CD14-positive monocyte (primary cell): ENCODE measurements around the gene EIF2S1. TPM values are rescaled to one million over a fixed set of nuclear protein-coding genes. Genes with fewer than 3 reads are reported as not detected.

ENCODE experiments used
- DNase-seq, 3 donors: peaks; one replicate each; pipeline ENCODE4 v3.0.0-alpha.2; 2011 to 2022
- H2AFZ ChIP-seq: 2 replicates; pipeline ENCODE4 v1.6.0; 2012; ENCODE audit warnings: mild to moderate bottlenecking, low read depth, low read length, inconsistent platforms; ENCODE audit not compliant: insufficient read depth, poor library complexity, severe bottlenecking
- H3K27ac ChIP-seq, 2 donors: 1 replicate in 1 of 2; 2 replicates in 1 of 2; pipeline ENCODE4 v1.5.1; 2012 to 2013; ENCODE audit warnings: low read length in 2 of 2, control low read depth in 1 of 2, inconsistent platforms in 1 of 2, low read depth in 1 of 2, mild to moderate bottlenecking in 1 of 2
- H3K27me3 ChIP-seq, 2 donors: one replicate each; pipeline versions ENCODE4 v1.6.0 to v1.6.1; 2011 to 2013; ENCODE audit warnings: low read length in 2 of 2; ENCODE audit not compliant: control insufficient read depth in 2 of 2, insufficient read depth in 2 of 2
- H3K36me3 ChIP-seq, 2 donors: replicated peaks in 1 of 2; 1 replicate in 1 of 2; 2 replicates in 1 of 2; pipeline versions ENCODE4 v1.5.1 to v1.6.1; 2012 to 2013; ENCODE audit warnings: low read length in 2 of 2, control low read depth in 1 of 2, inconsistent platforms in 1 of 2, mild to moderate bottlenecking in 1 of 2; ENCODE audit not compliant: insufficient read depth in 2 of 2, control insufficient read depth in 1 of 2
- H3K4me1 ChIP-seq, 2 donors: 1 replicate in 1 of 2; 2 replicates in 1 of 2; pipeline versions ENCODE4 v1.5.1 to v1.6.1; 2012 to 2013; ENCODE audit warnings: low read length in 2 of 2, control low read depth in 1 of 2, inconsistent platforms in 1 of 2, mild to moderate bottlenecking in 1 of 2, moderate library complexity in 1 of 2; ENCODE audit not compliant: insufficient read depth in 2 of 2, control insufficient read depth in 1 of 2
- H3K4me2 ChIP-seq: replicated peaks from 2 replicates; pipeline ENCODE3; 2012; ENCODE audit warnings: low read length, moderate library complexity, mild to moderate bottlenecking; ENCODE audit not compliant: poor library complexity, severe bottlenecking; ENCODE audit errors: extremely low read depth
- H3K4me3 ChIP-seq, 3 experiments: fragments of 200-600 bp in 1 of 3; sonication (generic) in 1 of 3; replicated peaks in 1 of 3; 1 replicate in 2 of 3; 2 replicates in 1 of 3; pipeline ENCODE4 v1.5.1; 2011 to 2013; ENCODE audit warnings: low read length in 3 of 3, mild to moderate bottlenecking in 3 of 3, control low read depth in 2 of 3, low read depth in 2 of 3, inconsistent platforms in 1 of 3, moderate library complexity in 1 of 3
- H3K79me2 ChIP-seq: 2 replicates; pipeline ENCODE4 v1.6.0; 2012; ENCODE audit warnings: mild to moderate bottlenecking, control low read depth, inconsistent platforms, low read length, moderate library complexity; ENCODE audit not compliant: insufficient read depth
- H3K9ac ChIP-seq: 2 replicates; pipeline ENCODE4 v1.6.0; 2017; ENCODE audit warnings: low read length, mild to moderate bottlenecking; ENCODE audit not compliant: insufficient read depth, poor library complexity, severe bottlenecking
- H3K9me3 ChIP-seq, 2 donors: replicated peaks in 1 of 2; 1 replicate in 1 of 2; 2 replicates in 1 of 2; pipeline versions ENCODE4 v1.5.1 to v1.6.1; 2012 to 2013; ENCODE audit warnings: low read length in 2 of 2, control low read depth in 1 of 2; ENCODE audit not compliant: control insufficient read depth in 1 of 2, insufficient read depth in 1 of 2
- H4K20me1 ChIP-seq: 2 replicates; pipeline ENCODE4 v1.6.0; 2012; ENCODE audit warnings: mild to moderate bottlenecking, low read length, control low read depth, moderate library complexity; ENCODE audit not compliant: insufficient read depth
- H3K27ac Mint-ChIP-seq, 7 donors: one replicate each; pipeline ENCODE4 v1.8.0; 2020; ENCODE audit warnings: mild to moderate bottlenecking in 7 of 7, mixed read lengths in 7 of 7, moderate library complexity in 6 of 7, inconsistent platforms in 2 of 7
- H3K27me3 Mint-ChIP-seq, 3 donors: one replicate each; pipeline ENCODE4 v1.8.0; 2021 to 2022; ENCODE audit warnings: low read depth in 3 of 3, mild to moderate bottlenecking in 3 of 3, mixed read lengths in 3 of 3, moderate library complexity in 3 of 3, inconsistent platforms in 1 of 3
- H3K36me3 Mint-ChIP-seq, 2 donors: one replicate each; pipeline ENCODE4 v1.8.0; 2020; ENCODE audit warnings: mixed read lengths in 2 of 2, inconsistent platforms in 1 of 2, mild to moderate bottlenecking in 1 of 2
- H3K4me1 Mint-ChIP-seq: one replicate; pipeline ENCODE4 v1.8.0; 2020; ENCODE audit warnings: mild to moderate bottlenecking, mixed read lengths
- H3K4me3 Mint-ChIP-seq, 2 donors: one replicate each; pipeline ENCODE4 v1.8.0; 2020; ENCODE audit warnings: mild to moderate bottlenecking in 2 of 2, mixed read lengths in 2 of 2, moderate library complexity in 1 of 2
- H3K9me3 Mint-ChIP-seq, 7 donors: one replicate each; pipeline ENCODE4 v1.8.0; 2020 to 2022; ENCODE audit warnings: mixed read lengths in 7 of 7, mild to moderate bottlenecking in 6 of 7, moderate library complexity in 6 of 7, inconsistent platforms in 2 of 7
- CTCF ChIP-seq: fragments of 200-600 bp; IDR thresholded peaks from one replicate; pipeline ENCODE4 v1.8.0; 2022; ENCODE audit warnings: antibody characterized with exemption, mild to moderate bottlenecking
- WGBS: methylation state at CpG from one replicate; pipeline ENCODE4 v1.1.5; 2013; ENCODE audit warnings: missing lambda C conversion rate; ENCODE audit not compliant: insufficient coverage; 5-methylcytosine and 5-hydroxymethylcytosine counted together
- intact Hi-C, 2 donors: fragments of 100-400 bp; cut with micrococcal nuclease; formaldehyde crosslinking; loops; one replicate each; pipeline versions ENCODE4 v1.15.0 to v1.15.1; 2023
- polyA plus RNA-seq, 3 donors: library from polyadenylated mRNA; depleted of rRNA in 1 of 3; unstranded in 2 of 3; stranded (reverse) in 1 of 3; fragments of 300-500 nt in 2 of 3; fragments of >200 nt in 1 of 3; fragmentation: Illumina TruSeq in 2 of 3; gene quantifications; 1 replicate in 2 of 3; 2 replicates in 1 of 3; pipeline ENCODE4 v1.2.3, GENCODE V29; 2012 to 2021

The EIF2S1 gene
- polyA plus RNA-seq, 3 donors, result 21.9 to 111 (median 110) TPM

- Mint-ChIP-seq H3K9me3 (peaks cover 0 to 1% (median 0%) of the 10 kb centered on the region in 7 donors), H3K27me3 (peaks cover 3 to 11% (median 10%) of the 10 kb centered on the region in 3 donors), H3K36me3 (no peaks in the 10 kb centered on the region), H3K4me1 (no peaks in the 10 kb centered on the region), H3K27ac (no peak overlapping the region), H3K4me3 (no peak overlapping the region)
- no peaks in the 10 kb centered on the region for H3K4me1 ChIP-seq
- H3K9me3 ChIP-seq, result no peaks in the 10 kb centered on the region
- H3K27ac ChIP-seq, result no peak overlapping the region
- TF ChIP-seq CTCF, result no peak
- no peaks in the 10 kb centered on the region for H3K79me2 ChIP-seq
- no peak overlapping the region for H3K9ac ChIP-seq
- no peak overlapping the region for H3K4me2 ChIP-seq
- H4K20me1 ChIP-seq, result no peaks in the 10 kb centered on the region
- H3K4me3 ChIP-seq, result no peak overlapping the region
- 90% methylated on average over 2 of the region's 2 CpGs for WGBS
- H2AFZ ChIP-seq, result no peak overlapping the region
- no peak for DNase-seq
- no peaks in the 10 kb centered on the region for H3K36me3 ChIP-seq
- intact Hi-C loops, result no loop called here
- H3K27me3 ChIP-seq, result no peaks in the 10 kb centered on the region
Observed at GRCh38 chr14:67396381-67396970, 36.3 kb downstream of the EIF2S1 start.

- Histone ChIP-seq H3K9me3 (no peaks in the 10 kb centered on the region), H3K9ac (no peak overlapping the region), H3K36me3 (no peaks in the 10 kb centered on the region), H3K4me2 (no peak overlapping the region), H3K79me2 (no peaks in the 10 kb centered on the region), H3K27ac (no peak overlapping the region), H3K4me3 (no peak overlapping the region), H4K20me1 (no peaks in the 10 kb centered on the region), H3K4me1 (no peaks in the 10 kb centered on the region), H3K27me3 (no peaks in the 10 kb centered on the region), H2AFZ (no peak overlapping the region)
- no peak overlapping the region for H3K4me3 Mint-ChIP-seq
- no peak for DNase-seq
- TF ChIP-seq CTCF, result no peak
- no peaks in the 10 kb centered on the region for H3K36me3 Mint-ChIP-seq
- intact Hi-C loops, result no loop called here
- 94% methylated on average over 8 of the region's 9 CpGs for WGBS
- H3K27me3 Mint-ChIP-seq, result peaks cover 3 to 11% (median 10%) of the 10 kb centered on the region in 3 donors
- H3K27ac Mint-ChIP-seq, result no peak overlapping the region
- H3K4me1 Mint-ChIP-seq, result no peaks in the 10 kb centered on the region
- peaks cover 0 to 1% (median 0%) of the 10 kb centered on the region in 7 donors for H3K9me3 Mint-ChIP-seq
Observed at GRCh38 chr14:67397536-67397935, 37.4 kb downstream of the EIF2S1 start.
